ENCODE data around the gene GAD2.

GRCh38 chr10:26232174-26232573 is 15.6 kb downstream of the GAD2 start:
- TF ChIP-seq POLR2A (IDR thresholded peaks at IDR 0.05) (no peak), CTCF (IDR thresholded peaks at IDR 0.05) (no peak), EP300 (IDR thresholded peaks at IDR 0.05) (no peak)
